Measurements from ENCODE around the gene NUDT19. TPM values are rescaled to one million over a fixed set of nuclear protein-coding genes. Genes with fewer than 3 reads are reported as not detected.

The NUDT19 gene
- total and polyA plus RNA-seq, 5 experiments from 2014 or later: 2.5 to 11.5 (median 2.7) TPM

DNA sequence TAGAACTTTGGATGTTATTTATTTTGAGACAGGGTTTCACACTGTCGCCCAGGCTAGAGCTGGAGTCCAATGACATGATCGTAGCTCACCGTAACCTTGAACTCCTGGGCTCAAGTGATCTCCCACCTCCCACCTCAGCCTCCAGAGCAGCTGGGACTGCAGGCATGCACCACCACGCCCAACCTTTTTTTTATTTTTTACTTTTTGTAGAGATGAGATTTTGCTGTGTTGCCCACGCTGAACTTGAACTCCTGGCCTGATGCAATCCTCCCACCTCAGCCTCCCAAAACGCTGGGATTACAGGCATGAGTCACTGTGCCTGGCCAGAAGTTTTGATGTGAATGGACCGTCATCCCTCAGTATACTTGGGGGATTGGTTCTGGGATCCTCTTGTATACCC, 30.3 kb upstream of the NUDT19 start:
- Mint-ChIP-seq H3K36me3 (peaks cover 0 to 37% (median 0%) of the 10 kb centered on the region in 3 donors), H3K4me3 (no peak overlapping the region), H3K9me3 (no peaks in the 10 kb centered on the region), H3K27ac (peak overlapping the region in 1 of 10 donors; percentile 40), H3K4me1 (peaks cover 2 to 19% (median 8%) of the 10 kb centered on the region in 4 donors), H3K27me3 (no peaks in the 10 kb centered on the region)
- no peak for ATAC-seq
- no peak for DNase-seq
- POLR2A ChIA-PET: no interaction called here

DNA sequence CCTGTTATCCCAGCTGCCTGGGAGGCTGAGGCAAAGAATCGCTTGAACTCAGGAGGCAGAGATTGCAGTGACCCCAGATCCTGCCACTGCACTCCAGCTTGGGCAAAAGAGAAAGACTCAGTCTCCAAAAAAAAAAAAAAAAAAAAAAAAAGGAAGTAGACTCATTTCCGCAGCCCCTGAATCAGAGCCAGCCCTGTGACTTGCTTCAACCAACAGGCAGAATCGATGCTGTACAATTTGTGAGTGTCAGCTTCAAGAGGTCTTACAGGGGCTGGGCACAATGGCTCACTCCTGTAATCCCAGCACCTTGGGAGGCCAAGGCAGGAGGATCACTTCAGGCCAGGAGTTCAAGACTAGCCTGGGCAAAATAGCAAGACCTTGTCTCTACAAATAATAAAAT, 29.4 kb upstream of the NUDT19 start:
- Mint-ChIP-seq H3K9me3 (no peaks in the 10 kb centered on the region), H3K4me3 (peak overlapping the region in 1 of 10 donors; percentile 32), H3K27me3 (no peaks in the 10 kb centered on the region), H3K36me3 (peaks cover 0 to 39% (median 0%) of the 10 kb centered on the region in 3 donors), H3K27ac (no peak overlapping the region), H3K4me1 (peaks cover 2 to 19% (median 8%) of the 10 kb centered on the region in 4 donors)
- ATAC-seq: no peak
- no peak for DNase-seq
- POLR2A ChIA-PET: interaction anchor here (0.7 kb wide), 1 partner anchor 19 kb away, joined by 3 read pairs; no protein-coding TSS in a partner anchor

DNA sequence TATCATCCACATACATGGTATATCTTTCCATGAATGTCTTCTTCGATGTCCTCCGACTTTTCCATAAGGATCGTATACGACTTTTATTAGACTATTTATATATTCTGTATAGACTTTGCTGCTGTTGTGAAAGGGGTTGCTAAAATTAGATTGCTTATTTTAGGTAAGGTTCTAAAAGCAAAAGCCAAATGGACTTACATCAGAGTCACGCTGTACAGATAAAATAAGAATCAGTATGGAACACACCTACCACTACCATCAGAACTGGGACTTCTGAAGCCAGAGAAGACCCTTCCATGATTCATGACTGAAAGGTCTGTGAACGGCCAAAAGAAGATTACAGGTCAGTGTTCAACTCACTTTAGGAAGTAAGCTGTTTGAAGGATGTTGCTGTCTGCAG, 25.5 kb upstream of the NUDT19 start:
- ATAC-seq (no peak), DNase-seq (no peak)
- H3K36me3 Mint-ChIP-seq: peaks cover 0 to 34% (median 0%) of the 10 kb centered on the region in 3 donors
- H3K4me1 Mint-ChIP-seq: peaks cover 11 to 37% (median 21%) of the 10 kb centered on the region in 4 donors
- H3K9me3 Mint-ChIP-seq: no peaks in the 10 kb centered on the region
- POLR2A ChIA-PET: no interaction called here
- H3K27me3 Mint-ChIP-seq: no peaks in the 10 kb centered on the region
- no peak overlapping the region for H3K4me3 Mint-ChIP-seq
- H3K27ac Mint-ChIP-seq: peak overlapping the region in 1 of 10 donors; percentile 34

DNA sequence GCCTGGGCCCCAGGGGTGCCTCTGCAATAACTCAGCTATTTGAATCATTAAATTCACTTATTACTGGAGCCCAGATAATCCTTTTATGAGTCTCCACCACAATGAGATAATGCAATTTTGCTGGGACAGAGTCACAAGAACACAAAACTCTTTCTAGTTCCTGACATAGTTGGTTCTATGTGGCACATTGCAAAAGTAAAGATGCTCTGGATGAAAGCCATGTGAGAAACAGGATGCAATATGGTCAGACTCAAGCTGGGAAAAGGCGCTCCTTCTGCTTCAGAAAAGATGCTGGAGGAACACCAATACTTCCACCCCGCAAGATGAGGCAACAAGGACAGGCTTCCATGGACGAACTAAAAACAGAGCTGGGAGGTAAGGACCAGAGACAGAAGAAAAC, 22.3 kb upstream of the NUDT19 start:
- ATAC-seq (no peak), DNase-seq (no peak)
- H3K9me3 Mint-ChIP-seq: no peaks in the 10 kb centered on the region
- POLR2A ChIA-PET: no interaction called here
- H3K4me3 Mint-ChIP-seq: peak overlapping the region in 3 of 10 donors; percentile 6 to 55 (median 29)
- H3K4me1 Mint-ChIP-seq: peaks cover 16 to 55% (median 41%) of the 10 kb centered on the region in 4 donors
- H3K27me3 Mint-ChIP-seq: peaks cover 0 to 1% (median 0%) of the 10 kb centered on the region in 5 donors
- H3K36me3 Mint-ChIP-seq: peaks cover 0 to 28% (median 0%) of the 10 kb centered on the region in 3 donors
- peak overlapping the region in 2 of 10 donors; percentile 10 to 69 for H3K27ac Mint-ChIP-seq

DNA sequence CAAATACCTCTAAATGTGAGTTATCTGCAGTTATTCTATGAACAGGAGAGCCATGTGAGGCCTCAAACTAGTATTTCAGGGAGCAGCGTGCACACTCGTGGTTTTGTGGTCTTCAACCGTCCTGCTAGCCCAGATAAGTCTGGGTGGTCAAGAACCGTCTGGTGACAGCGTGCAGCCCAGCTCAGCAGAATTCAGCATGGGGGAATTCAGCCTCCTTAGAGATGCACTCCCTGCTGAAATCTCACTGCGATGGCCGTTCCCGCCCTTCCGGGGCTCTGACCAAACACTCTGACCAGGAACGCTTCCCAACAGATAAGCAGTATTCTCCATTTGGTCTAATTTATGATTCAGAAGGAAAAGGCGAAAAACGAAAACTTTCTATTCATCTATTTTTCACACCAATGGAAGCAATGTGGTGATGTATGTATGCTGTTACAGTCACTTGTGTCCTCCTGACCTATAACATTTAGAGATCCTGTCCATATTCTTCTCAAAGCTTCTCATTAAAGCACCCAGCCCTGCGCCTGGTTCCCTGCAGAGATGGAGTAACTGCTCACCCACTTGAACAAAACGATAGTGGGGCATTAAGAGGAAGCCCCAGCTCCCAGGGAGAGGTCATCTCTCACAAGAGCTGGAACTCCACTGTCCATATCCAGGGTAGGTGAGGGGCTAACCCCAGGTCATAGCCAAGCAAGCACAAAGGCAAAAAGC, 19.6 kb upstream of the NUDT19 start:
- Mint-ChIP-seq H3K4me3 (peak overlapping the region in 5 of 10 donors; percentile 0 to 95 (median 36)), H3K27ac (no peak overlapping the region), H3K27me3 (peaks cover under 1 to 3% (median 2%) of the 10 kb centered on the region in 5 donors), H3K4me1 (peaks cover 17 to 56% (median 43%) of the 10 kb centered on the region in 4 donors), H3K36me3 (peaks cover 0 to 14% (median 0%) of the 10 kb centered on the region in 3 donors), H3K9me3 (no peaks in the 10 kb centered on the region)
- ATAC-seq (no peak), DNase-seq (no peak)
- POLR2A ChIA-PET: interaction anchor here (1.2 to 1.3 kb wide), 2 partner anchors 13 to 19 kb away, joined by 3 to 4 read pairs; partner anchors contain the start of gene NUDT19

DNA sequence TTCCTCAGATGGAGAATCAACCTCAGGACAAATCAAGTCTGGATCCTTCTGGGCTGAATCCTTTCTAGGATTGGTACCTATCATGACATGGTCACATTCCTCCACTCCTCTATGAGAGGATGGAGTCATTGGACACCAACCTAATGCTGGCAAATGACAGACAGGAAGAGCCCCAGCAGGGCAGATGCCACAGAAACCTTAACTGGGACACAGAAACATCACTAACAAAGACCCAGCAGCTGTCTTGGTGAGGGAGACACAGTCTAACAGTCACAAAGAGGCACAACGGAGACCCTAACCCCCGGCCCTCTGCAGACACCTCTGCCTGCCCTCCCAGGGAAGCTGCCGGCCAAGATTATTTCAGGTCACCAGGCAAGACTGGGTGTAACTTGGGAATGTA, 18.8 kb upstream of the NUDT19 start:
- Mint-ChIP-seq H3K36me3 (peaks cover 0 to 9% (median 0%) of the 10 kb centered on the region in 3 donors), H3K9me3 (no peaks in the 10 kb centered on the region), H3K27me3 (peaks cover 6 to 10% (median 9%) of the 10 kb centered on the region in 5 donors), H3K27ac (peak overlapping the region in 3 of 10 donors; percentile 12 to 71 (median 24)), H3K4me1 (peaks cover 22 to 61% (median 50%) of the 10 kb centered on the region in 4 donors), H3K4me3 (peak overlapping the region; percentile 56 to 97 (median 92))
- ATAC-seq: no peak
- POLR2A ChIA-PET: interaction anchor here (1.2 to 1.3 kb wide), 3 partner anchors 12 to 19 kb away, joined by 3 to 4 read pairs (median 4); partner anchors contain the start of gene NUDT19
- no peak for DNase-seq

DNA sequence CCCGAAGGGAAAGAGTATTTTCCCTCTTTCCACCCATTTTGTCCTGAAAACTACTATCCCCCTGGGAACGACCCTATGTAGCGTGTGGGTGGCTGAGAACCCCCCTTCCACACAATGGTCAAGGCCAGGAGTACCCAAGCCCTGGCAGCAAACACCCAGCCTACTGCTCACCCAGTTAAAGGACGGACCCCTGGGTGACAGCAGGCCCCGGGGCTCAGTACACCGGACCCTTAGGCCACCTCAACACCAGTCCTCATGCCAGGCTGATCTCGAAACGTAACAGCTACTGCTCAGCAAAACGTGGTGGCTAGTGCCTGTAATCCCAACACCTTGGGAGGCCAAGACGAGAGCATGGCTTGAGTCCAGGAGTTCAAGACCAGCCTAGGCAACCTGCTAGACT, 18.0 kb upstream of the NUDT19 start:
- Mint-ChIP-seq H3K27ac (peak overlapping the region in 2 of 10 donors; percentile 24 to 83), H3K4me3 (peak overlapping the region; percentile 90 to 97 (median 95)), H3K4me1 (peaks cover 22 to 60% (median 49%) of the 10 kb centered on the region in 4 donors), H3K36me3 (peaks cover 0 to 7% (median 0%) of the 10 kb centered on the region in 3 donors), H3K27me3 (peaks cover 6 to 12% (median 9%) of the 10 kb centered on the region in 5 donors), H3K9me3 (no peaks in the 10 kb centered on the region)
- no peak for ATAC-seq
- no peak for DNase-seq
- POLR2A ChIA-PET: interaction anchor here (0.6 to 1.2 kb wide), 3 partner anchors 9 to 18 kb away, joined by 3 to 7 read pairs (median 4); partner anchors contain the start of gene NUDT19

DNA sequence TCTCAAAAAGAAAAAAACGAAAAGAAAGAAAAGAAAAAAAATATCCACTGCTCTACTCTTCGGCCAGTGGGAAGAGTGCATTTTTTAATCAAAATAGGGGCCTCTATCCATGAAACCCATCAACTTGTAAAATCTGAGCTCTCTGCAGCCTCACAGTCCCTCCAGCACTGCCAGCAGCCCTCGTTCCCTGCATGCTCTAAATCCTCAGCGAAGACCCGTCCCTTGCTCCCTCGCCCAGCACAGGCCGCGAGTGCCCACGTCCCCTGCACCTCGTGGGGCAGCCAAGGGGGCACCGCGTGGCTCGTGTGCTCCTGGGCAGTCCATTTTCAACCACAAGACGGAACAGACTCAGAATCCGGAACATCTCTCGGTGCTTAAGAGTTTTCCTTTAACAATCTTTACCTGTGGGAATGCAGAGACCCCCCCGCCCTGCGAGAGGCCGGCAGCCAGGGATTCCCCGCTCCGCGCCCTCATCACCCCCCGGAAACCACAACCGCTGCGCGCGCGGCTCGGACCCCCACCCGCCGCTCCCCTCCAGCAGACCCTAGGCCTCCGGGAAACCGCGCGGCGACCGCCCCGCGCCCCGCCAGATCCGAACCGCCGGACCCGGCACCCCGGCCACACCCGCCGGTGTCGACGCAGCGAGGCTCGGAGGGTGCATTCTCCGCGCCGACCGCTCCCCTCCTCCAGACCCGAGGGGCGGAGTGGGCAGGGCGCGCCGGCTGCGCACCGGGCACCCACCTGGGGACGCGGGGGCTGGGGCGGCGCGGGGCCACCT, 17.3 kb upstream of the NUDT19 start:
- Mint-ChIP-seq H3K9me3 (no peaks in the 10 kb centered on the region), H3K36me3 (peaks cover 0 to 4% (median 0%) of the 10 kb centered on the region in 3 donors), H3K4me3 (peak overlapping the region; percentile 90 to 97 (median 95)), H3K27ac (peak overlapping the region; percentile 24 to 94 (median 86)), H3K4me1 (peaks cover 18 to 53% (median 47%) of the 10 kb centered on the region in 4 donors), H3K27me3 (peaks cover 6 to 12% (median 9%) of the 10 kb centered on the region in 5 donors)
- DNase-seq (peak in 1 of 10 donors; percentile 37), ATAC-seq (no peak)
- POLR2A ChIA-PET: interaction anchor here (0.6 to 3.1 kb wide), 10 partner anchors 9 to 700 kb away, joined by 3 to 41 read pairs (median 4); partner anchors contain the start of genes NUDT19 and PDCD5

DNA sequence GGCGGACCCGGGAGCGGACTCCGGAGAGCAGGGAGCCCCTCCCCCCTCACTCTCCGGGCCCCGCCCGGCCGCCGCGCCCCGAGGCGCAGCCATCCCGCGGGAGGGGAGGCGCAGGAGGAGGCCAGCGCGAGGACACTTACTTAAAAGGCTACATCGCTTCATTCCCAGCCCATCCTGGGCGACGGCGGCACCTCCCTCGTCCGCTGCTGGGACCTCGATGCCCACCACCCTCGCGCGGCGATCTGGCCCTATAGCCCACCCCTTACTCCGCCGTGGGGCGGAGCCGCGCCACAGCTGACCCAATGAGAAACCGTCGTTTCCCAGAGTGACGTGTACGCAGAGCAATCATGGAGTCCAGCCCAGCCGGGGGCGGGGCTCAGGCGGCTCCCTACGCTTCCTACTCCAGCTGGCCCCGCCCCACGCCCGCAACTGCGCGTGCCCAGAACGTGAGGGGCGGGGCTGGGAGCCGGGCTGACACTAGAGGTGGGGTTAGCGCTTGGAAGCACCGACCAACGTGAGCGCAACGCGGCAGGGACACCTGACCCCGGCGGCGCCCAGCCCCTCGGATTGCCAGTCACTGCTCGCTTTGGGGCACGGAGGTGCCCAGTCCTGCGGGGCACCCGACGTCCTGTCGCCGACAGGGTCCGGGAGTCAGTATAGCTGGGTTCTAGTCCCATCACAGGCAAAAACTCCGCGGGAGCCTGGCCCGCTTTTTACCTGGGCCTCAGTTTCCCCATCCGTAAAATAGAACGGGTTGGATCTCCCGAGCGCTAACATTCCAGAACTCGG, 16.5 kb upstream of the NUDT19 start, which contains the start of gene ANKRD27:
Gene ANKRD27, minus strand, starts transcription at position 250 of the 789 bp plus-strand sequence. CDS start 16,165 bp downstream, outside the sequence.
- peak; percentile 95 to 99 (median 98) for DNase-seq
- Mint-ChIP-seq H3K4me1 (peaks cover 14 to 46% (median 39%) of the 10 kb centered on the region in 4 donors), H3K9me3 (no peaks in the 10 kb centered on the region), H3K27ac (peak within 1 kb of the TSS; percentile 53 to 94 (median 86)), H3K4me3 (peak within 1 kb of the TSS; percentile 90 to 97 (median 96)), H3K27me3 (peaks cover 6 to 13% (median 9%) of the 10 kb centered on the region in 5 donors), H3K36me3 (no peaks in the 10 kb centered on the region)
- POLR2A ChIA-PET: interaction anchor here (0.9 to 3.1 kb wide), 11 partner anchors 10 to 699 kb away, joined by 3 to 41 read pairs (median 4); partner anchors contain the start of genes DPY19L3, NUDT19, PDCD5 and ZNF507
- ATAC-seq: peak; percentile 92 to 93

DNA sequence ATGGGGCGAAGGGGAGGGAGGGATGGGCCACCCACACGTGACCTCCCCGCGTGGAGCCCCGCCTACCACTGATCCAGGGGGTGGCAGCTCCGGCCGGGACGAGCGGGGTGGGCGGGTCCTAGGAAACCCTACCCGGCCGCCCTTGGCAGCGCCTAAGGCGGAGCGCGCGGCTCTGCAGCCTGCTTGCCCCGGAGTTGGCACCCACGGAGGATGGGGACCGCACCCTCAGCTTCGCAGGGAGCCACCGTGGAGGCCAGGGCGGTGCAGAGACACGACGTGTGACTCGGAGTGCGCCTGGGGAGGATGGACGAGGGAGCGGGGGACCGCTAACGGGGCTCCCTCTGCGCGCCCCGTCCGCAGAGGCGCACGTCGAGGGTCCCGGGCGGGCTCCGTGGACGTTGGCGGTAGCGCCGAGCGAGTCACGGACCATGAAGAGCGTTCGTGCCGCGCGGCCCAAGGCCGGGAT, 15.9 kb upstream of the NUDT19 start, which contains the start of gene RGS9BP:
Gene RGS9BP, plus strand, starts transcription at position 129 of the 466 bp plus-strand sequence. CDS start 416 bp downstream, outside the sequence.
- POLR2A ChIA-PET: interaction anchor here (0.9 to 3.1 kb wide), 11 partner anchors 11 to 699 kb away, joined by 3 to 41 read pairs (median 4); partner anchors contain the start of genes DPY19L3, NUDT19, PDCD5 and ZNF507
- DNase-seq (peak; percentile 30 to 77 (median 54)), ATAC-seq (peak; percentile 40 to 45)
- Mint-ChIP-seq H3K4me1 (peaks cover 14 to 42% (median 36%) of the 10 kb centered on the region in 4 donors), H3K4me3 (peak within 1 kb of the TSS; percentile 83 to 96 (median 92)), H3K27ac (peak within 1 kb of the TSS; percentile 13 to 90 (median 68)), H3K9me3 (no peaks in the 10 kb centered on the region), H3K27me3 (peaks cover 6 to 14% (median 9%) of the 10 kb centered on the region in 5 donors), H3K36me3 (no peaks in the 10 kb centered on the region)

Measured in naive thymus-derived CD8-positive, alpha-beta T cell (primary cell).